ENCODE results near the gene CNKSR3.

Gene CNKSR3

DNA sequence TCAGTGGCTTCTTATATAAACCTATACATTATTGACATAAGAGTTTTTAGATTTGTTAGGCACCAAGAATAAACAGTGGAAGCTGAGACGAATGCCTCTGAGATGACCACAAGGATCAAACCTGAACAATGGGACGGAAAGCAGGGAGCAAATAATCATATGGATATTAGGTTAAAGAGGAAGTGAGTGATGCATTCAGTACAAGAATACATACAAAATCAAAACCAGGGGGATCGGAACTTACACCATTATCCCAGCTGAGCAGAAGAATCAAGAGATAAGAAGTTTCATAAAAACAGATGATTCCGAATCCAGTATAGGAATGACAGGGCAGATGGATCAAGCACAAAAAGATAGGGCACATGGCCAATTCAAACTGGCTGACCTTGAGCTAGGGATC is 21.9 kb upstream of the CNKSR3 start (continued):
- TF ChIP-seq PPARA (CRISPR knock-in tag; IDR thresholded peaks at IDR 0.05; ENCODE audit: borderline replicate concordance) (no peak), ZFP3 (CRISPR knock-in tag; IDR thresholded peaks at IDR 0.05) (no peak), ARNTL (CRISPR knock-in tag; IDR thresholded peaks at IDR 0.05; ENCODE audit: borderline replicate concordance, low read depth) (no peak), ZFP30 (CRISPR knock-in tag; IDR thresholded peaks at IDR 0.05) (no peak), OSR1 (CRISPR knock-in tag; IDR thresholded peaks at IDR 0.05) (no peak), TOX (CRISPR knock-in tag; IDR thresholded peaks at IDR 0.05; ENCODE audit: borderline replicate concordance) (no peak), GLIS3 (CRISPR knock-in tag; IDR thresholded peaks at IDR 0.05) (no peak), TCF4 (CRISPR knock-in tag; IDR thresholded peaks at IDR 0.05; ENCODE audit: borderline replicate concordance) (no peak)

DNA sequence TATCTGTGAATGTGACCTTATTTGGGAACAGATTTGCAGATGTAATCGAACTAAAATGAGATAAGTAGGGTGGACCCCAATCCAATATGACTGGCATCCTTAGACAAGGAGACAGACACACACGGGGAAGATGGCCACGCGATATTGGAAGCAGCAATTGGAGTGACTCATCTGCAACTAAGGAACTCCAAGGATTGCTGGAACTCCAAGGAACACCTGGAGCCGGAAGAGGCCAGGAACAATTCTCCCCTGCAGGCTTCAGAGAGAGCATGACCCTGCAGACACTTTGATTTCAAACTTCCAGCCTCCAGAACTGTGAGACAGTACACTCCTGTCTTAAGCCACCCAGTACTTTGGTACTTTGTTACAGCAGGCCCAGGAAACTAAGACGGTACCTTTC is 19.5 kb upstream of the CNKSR3 start:
- TF ChIP-seq RARB (CRISPR knock-in tag; IDR thresholded peaks at IDR 0.05) = no peak
- TF ChIP-seq ISL1 (CRISPR knock-in tag; IDR thresholded peaks at IDR 0.05) = no peak
- TF ChIP-seq, protein P1, sequence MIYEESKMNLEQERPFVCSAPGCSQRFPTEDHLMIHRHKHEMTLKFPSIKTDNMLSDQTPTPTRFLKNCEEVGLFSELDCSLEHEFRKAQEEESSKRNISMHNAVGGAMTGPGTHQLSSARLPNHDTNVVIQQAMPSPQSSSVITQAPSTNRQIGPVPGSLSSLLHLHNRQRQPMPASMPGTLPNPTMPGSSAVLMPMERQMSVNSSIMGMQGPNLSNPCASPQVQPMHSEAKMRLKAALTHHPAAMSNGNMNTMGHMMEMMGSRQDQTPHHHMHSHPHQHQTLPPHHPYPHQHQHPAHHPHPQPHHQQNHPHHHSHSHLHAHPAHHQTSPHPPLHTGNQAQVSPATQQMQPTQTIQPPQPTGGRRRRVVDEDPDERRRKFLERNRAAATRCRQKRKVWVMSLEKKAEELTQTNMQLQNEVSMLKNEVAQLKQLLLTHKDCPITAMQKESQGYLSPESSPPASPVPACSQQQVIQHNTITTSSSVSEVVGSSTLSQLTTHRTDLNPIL (CRISPR knock-in tag; IDR thresholded peaks at IDR 0.05; ENCODE audit: low read depth) = no peak
- TF ChIP-seq, protein P2, sequence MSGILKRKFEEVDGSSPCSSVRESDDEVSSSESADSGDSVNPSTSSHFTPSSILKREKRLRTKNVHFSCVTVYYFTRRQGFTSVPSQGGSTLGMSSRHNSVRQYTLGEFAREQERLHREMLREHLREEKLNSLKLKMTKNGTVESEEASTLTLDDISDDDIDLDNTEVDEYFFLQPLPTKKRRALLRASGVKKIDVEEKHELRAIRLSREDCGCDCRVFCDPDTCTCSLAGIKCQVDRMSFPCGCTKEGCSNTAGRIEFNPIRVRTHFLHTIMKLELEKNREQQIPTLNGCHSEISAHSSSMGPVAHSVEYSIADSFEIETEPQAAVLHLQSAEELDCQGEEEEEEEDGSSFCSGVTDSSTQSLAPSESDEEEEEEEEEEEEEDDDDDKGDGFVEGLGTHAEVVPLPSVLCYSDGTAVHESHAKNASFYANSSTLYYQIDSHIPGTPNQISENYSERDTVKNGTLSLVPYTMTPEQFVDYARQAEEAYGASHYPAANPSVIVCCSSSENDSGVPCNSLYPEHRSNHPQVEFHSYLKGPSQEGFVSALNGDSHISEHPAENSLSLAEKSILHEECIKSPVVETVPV (CRISPR knock-in tag; IDR thresholded peaks at IDR 0.05) = no peak
- no peak for TF ChIP-seq CSDC2 (CRISPR knock-in tag; IDR thresholded peaks at IDR 0.05)
- TF ChIP-seq, protein P3, sequence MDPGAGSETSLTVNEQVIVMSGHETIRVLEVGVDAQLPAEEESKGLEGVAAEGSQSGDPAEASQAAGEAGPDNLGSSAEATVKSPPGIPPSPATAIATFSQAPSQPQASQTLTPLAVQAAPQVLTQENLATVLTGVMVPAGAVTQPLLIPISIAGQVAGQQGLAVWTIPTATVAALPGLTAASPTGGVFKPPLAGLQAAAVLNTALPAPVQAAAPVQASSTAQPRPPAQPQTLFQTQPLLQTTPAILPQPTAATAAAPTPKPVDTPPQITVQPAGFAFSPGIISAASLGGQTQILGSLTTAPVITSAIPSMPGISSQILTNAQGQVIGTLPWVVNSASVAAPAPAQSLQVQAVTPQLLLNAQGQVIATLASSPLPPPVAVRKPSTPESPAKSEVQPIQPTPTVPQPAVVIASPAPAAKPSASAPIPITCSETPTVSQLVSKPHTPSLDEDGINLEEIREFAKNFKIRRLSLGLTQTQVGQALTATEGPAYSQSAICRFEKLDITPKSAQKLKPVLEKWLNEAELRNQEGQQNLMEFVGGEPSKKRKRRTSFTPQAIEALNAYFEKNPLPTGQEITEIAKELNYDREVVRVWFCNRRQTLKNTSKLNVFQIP (CRISPR knock-in tag; IDR thresholded peaks at IDR 0.05; ENCODE audit: borderline replicate concordance, low read depth) = no peak
- no peak for TF ChIP-seq TCF4 (CRISPR knock-in tag; IDR thresholded peaks at IDR 0.05; ENCODE audit: borderline replicate concordance)
- no peak for TF ChIP-seq GLIS3 (CRISPR knock-in tag; IDR thresholded peaks at IDR 0.05)
- TF ChIP-seq ZNF565 (CRISPR knock-in tag; conservative IDR thresholded peaks at IDR 0.05; ENCODE audit: low read depth) = no peak
- no peak for TF ChIP-seq PPARA (CRISPR knock-in tag; IDR thresholded peaks at IDR 0.05; ENCODE audit: borderline replicate concordance)
- no peak for TF ChIP-seq SNAI2 (CRISPR knock-in tag; IDR thresholded peaks at IDR 0.05)
- no peak for TF ChIP-seq ZC3H10 (CRISPR knock-in tag; IDR thresholded peaks at IDR 0.05)
- no peak for TF ChIP-seq ESRRG (CRISPR knock-in tag; IDR thresholded peaks at IDR 0.05)
- no peak for ATAC-seq

DNA sequence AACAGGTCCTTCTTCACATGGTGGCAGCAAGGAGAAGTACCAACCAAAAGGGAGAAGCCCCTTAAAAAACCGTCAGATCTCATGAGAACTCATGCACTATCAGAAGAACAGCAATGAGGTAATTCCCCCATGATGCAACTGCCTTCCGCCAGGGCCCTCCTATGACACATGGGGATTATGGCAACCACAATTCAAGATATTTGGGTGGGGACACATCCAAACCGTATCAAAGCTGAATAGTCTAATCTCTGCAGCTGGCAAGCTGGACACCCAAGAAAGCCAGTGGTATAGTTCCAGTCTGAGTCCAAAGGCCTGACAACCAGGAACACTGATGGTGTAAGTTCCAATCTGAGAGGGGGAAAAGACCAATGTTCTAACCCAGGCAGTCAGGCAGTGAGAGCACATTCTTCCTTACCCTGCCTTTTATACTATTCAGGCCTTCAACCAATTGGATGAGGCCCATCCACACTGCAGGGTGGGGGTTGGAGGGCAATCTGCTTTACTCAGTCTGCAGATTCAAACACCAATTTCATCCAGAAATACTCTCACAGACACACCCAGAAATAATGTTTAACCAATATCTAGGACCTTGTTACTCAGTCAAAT is 17.9 kb upstream of the CNKSR3 start:
- no peak for ATAC-seq
- no peak for TF ChIP-seq TOX (CRISPR knock-in tag; IDR thresholded peaks at IDR 0.05; ENCODE audit: borderline replicate concordance)
- TF ChIP-seq RARB (CRISPR knock-in tag; IDR thresholded peaks at IDR 0.05) = no peak

DNA sequence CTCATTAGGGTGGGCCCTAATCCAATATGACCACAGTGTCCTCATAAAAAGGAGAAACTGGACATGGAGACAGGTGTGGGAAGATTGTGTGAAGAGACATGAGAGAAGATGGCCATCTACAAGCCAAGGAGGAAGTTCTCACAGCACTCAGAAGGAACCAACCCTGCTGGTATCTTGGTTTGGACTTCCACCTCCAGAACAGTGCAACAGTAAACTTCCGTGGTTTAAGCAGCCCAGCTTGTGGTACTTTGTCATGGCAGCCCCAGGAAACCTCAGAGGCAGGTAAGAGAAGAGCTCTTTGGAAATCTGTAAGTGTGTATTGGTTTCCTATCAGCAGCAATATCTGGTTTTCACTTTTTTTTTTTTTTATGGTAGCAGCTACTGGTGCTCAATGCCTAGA is 16.5 kb upstream of the CNKSR3 start:
- no peak for ATAC-seq
- TF ChIP-seq CSDC2 (CRISPR knock-in tag; IDR thresholded peaks at IDR 0.05) (no peak), ZC3H10 (CRISPR knock-in tag; IDR thresholded peaks at IDR 0.05) (no peak), PPARA (CRISPR knock-in tag; IDR thresholded peaks at IDR 0.05; ENCODE audit: borderline replicate concordance) (no peak), ESRRG (CRISPR knock-in tag; IDR thresholded peaks at IDR 0.05) (no peak), OSR1 (CRISPR knock-in tag; IDR thresholded peaks at IDR 0.05) (no peak), ZFP3 (CRISPR knock-in tag; IDR thresholded peaks at IDR 0.05) (no peak), BACH2 (CRISPR knock-in tag; IDR thresholded peaks at IDR 0.05; ENCODE audit: borderline replicate concordance) (no peak), ZNF70 (CRISPR knock-in tag; IDR thresholded peaks at IDR 0.05) (no peak), TOX (CRISPR knock-in tag; IDR thresholded peaks at IDR 0.05; ENCODE audit: borderline replicate concordance) (no peak), GLIS3 (CRISPR knock-in tag; IDR thresholded peaks at IDR 0.05) (no peak), TCF4 (CRISPR knock-in tag; IDR thresholded peaks at IDR 0.05; ENCODE audit: borderline replicate concordance) (no peak), ZNF565 (CRISPR knock-in tag; conservative IDR thresholded peaks at IDR 0.05; ENCODE audit: low read depth) (no peak), ARNTL (CRISPR knock-in tag; IDR thresholded peaks at IDR 0.05; ENCODE audit: borderline replicate concordance, low read depth) (no peak), RARB (CRISPR knock-in tag; IDR thresholded peaks at IDR 0.05) (no peak)
- TF ChIP-seq, protein P2 (CRISPR knock-in tag; IDR thresholded peaks at IDR 0.05) = no peak
- TF ChIP-seq, protein P4, sequence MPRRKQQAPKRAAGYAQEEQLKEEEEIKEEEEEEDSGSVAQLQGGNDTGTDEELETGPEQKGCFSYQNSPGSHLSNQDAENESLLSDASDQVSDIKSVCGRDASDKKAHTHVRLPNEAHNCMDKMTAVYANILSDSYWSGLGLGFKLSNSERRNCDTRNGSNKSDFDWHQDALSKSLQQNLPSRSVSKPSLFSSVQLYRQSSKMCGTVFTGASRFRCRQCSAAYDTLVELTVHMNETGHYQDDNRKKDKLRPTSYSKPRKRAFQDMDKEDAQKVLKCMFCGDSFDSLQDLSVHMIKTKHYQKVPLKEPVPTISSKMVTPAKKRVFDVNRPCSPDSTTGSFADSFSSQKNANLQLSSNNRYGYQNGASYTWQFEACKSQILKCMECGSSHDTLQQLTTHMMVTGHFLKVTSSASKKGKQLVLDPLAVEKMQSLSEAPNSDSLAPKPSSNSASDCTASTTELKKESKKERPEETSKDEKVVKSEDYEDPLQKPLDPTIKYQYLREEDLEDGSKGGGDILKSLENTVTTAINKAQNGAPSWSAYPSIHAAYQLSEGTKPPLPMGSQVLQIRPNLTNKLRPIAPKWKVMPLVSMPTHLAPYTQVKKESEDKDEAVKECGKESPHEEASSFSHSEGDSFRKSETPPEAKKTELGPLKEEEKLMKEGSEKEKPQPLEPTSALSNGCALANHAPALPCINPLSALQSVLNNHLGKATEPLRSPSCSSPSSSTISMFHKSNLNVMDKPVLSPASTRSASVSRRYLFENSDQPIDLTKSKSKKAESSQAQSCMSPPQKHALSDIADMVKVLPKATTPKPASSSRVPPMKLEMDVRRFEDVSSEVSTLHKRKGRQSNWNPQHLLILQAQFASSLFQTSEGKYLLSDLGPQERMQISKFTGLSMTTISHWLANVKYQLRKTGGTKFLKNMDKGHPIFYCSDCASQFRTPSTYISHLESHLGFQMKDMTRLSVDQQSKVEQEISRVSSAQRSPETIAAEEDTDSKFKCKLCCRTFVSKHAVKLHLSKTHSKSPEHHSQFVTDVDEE (CRISPR knock-in tag; IDR thresholded peaks at IDR 0.05) = no peak

Measured in SK-N-SH treated with all-trans-retinoic acid at 6 μM for 48 hours (cell line).